Fibroblast of lung (primary cell): ENCODE measurements around the gene STARD13.

Experiments
- CTCF ChIP-seq, 2 donors: IDR thresholded peaks in 1 of 2; conservative IDR thresholded peaks in 1 of 2; 1 replicate in 1 of 2; 2 replicates in 1 of 2; pipeline ENCODE4 v1.5.1; 2011 to 2012; ENCODE audit warnings: low read length in 2 of 2, control low read depth in 1 of 2, inconsistent platforms in 1 of 2, low read depth in 1 of 2, mild to moderate bottlenecking in 1 of 2
- EZH2 ChIP-seq: IDR thresholded peaks from 2 replicates; pipeline ENCODE4 v1.5.1; 2012; ENCODE audit warnings: low read length, control low read depth, mild to moderate bottlenecking; ENCODE audit errors: missing control alignments

DNA sequence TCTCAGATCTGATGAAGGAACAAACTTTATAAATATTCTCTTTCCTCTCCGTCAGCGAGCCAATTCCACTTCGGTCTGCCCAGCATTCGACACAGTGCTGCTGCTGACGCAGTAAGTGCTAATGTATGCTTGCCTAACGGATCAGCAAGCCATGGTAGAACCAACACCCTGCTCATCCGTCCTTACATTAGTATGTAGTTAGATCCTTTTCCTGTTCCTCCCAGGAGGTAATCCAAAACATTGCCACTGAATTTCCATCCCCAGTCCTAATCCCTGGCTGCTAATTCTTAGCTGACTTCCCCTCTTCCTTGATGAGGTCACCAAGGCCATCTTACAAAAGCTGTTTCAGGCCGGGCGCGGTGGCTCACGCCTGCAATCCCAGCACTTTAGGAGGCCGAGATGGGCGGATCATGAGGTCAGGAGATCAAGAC lies 88.0 kb downstream of the STARD13 start:
- TF ChIP-seq CTCF (conservative IDR thresholded peaks at IDR 0.05 in 1 of 2, IDR thresholded peaks at IDR 0.05 in 1 of 2; ENCODE audit: low read depth in 1 of 2, low read length in 2 of 2) (no peak), EZH2 (no peak)
